AG04450 (cell line): ENCODE results near the gene CCNL2. TPM values are rescaled to one million over a fixed set of nuclear protein-coding genes. Genes with fewer than 3 reads are reported as not detected.

Source experiments
- CTCF ChIA-PET: fragments of 300-600, 350-600 bp; formaldehyde crosslinking; extraction: SDS; loops from one replicate; lab custom pipeline; 2022; ENCODE audit warnings: antibody characterized with exemption, inconsistent platforms; lab: Charles Lee
- POLR2A ChIA-PET: fragments of 350-600 bp; formaldehyde crosslinking; extraction: SDS; loops from one replicate; lab custom pipeline; 2021; ENCODE audit warnings: antibody characterized with exemption, inconsistent platforms; lab: Yijun Ruan, JAX
- DNase-seq: peaks from one replicate; pipeline ENCODE4 v3.0.0-alpha.2; 2011; ENCODE audit warnings: low read depth, low spot score
- H3K27ac ChIP-seq: one replicate; pipeline ENCODE4 v1.5.1; 2012; ENCODE audit warnings: low read depth, low read length, control low read depth
- H3K27me3 ChIP-seq: one replicate; pipeline ENCODE4 v1.6.0; 2012; ENCODE audit warnings: low read length; ENCODE audit not compliant: control insufficient read depth, insufficient read depth
- H3K4me3 ChIP-seq: 2 replicates; pipeline ENCODE4 v1.5.1; 2011; ENCODE audit warnings: mild to moderate bottlenecking, low read depth, low read length, control low read depth
- H3K9me3 ChIP-seq: 2 replicates; pipeline ENCODE4 v1.5.1; 2012; ENCODE audit warnings: low read length; ENCODE audit not compliant: control insufficient read depth, insufficient read depth
- CTCF ChIP-seq: IDR thresholded peaks from 2 replicates; pipeline ENCODE4 v1.5.1; 2011; ENCODE audit warnings: low read depth, low read length, control low read depth, inconsistent platforms
- polyA plus RNA-seq: library from polyadenylated mRNA; depleted of rRNA; stranded (reverse); fragments of >200 nt; gene quantifications from 2 replicates; pipeline ENCODE4 v1.2.3, GENCODE V29; 2011

Gene CCNL2
- polyA plus RNA-seq, 1 experiment: 181 TPM

DNA sequence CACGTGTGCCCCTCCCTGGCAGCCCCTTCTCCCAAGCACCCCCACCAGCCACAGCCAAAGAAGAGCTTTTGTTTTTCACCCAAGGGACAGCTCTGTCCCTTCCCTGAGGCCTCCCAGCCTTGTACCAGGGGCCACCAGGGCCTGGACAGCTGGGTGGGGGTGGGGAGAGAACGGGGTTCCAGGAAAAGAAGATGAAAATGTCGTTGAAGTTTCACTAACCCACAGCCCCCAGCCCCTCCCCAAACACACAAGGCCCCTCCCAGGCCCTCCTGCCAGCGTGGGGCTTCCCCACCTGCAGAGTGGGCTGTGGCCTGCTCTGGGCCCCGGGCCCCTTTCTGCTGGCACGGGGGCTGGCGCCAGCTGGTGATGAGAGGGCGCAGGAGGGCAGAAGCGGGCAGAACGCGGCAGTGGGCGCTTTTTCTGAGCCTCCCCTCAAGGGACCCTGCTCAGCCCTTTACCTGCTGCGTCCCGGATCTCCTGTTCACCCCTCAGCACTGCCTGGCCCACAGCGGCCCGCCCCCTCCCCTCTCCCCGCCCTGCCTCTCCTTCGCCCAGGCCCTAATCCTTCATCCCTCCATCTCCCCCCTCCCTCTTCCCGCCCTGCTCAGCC, 27.5 kb upstream of the CCNL2 start:
- Histone ChIP-seq H3K9me3 (peaks cover 3% of the 10 kb centered on the region; the same call in 1 of the 2 replicates), H3K4me3 (no peak overlapping the region), H3K27me3 (no peaks in the 10 kb centered on the region), H3K27ac (no peak overlapping the region)
- POLR2A ChIA-PET: no interaction called here
- no peak for TF ChIP-seq CTCF
- no peak for DNase-seq
- CTCF ChIA-PET: no interaction called here

DNA sequence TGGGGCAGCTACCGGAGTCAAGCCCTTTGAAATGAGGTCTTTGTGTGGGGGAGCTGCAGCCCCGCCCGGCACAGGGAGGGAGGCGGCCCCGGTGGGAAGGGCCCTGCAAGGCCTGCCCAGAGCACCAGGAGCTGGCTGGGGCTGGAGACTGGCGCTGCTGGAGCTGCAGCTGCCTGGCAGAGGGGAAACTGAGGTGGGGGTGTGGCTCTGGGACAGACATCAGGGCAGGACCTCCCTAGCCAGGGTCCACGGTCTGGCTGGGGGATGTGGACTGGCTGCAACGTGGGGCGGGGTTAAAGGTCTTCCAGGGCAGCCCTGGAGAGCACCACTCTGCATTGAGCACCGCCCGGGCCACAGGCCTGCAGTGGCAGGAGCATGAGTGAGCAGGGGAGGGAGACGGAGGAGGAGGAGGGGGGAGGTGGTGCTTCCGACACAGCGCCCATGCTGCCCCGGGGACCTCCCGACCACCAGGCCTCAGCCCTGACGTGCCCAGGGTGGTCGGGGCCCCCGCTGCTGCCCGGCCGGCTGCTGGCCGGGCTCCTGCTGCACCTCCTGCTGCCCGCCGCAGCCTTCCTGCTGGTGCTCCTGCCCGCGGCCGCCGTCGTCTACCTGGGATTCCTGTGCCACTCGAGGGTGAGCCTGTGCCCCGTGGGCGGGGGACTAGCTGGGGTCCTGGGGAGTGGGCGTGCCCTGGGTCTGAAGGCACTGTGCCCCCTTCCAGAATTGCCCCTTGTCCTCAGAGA, 26.8 kb upstream of the CCNL2 start:
- no peak for TF ChIP-seq CTCF
- ChIA-PET POLR2A (no interaction called here), CTCF (no interaction called here)
- H3K27ac ChIP-seq: no peak overlapping the region
- peaks cover 3% of the 10 kb centered on the region; the same call in 1 of the 2 replicates for H3K9me3 ChIP-seq
- H3K4me3 ChIP-seq: no peak overlapping the region
- no peaks in the 10 kb centered on the region for H3K27me3 ChIP-seq
- no peak for DNase-seq

GRCh38 chr1:1425426-1425752, 26.3 kb upstream of the CCNL2 start:
- CTCF ChIA-PET: interaction anchor here (1.5 kb wide), 1 partner anchor 16 kb away, joined by 5 read pairs; no protein-coding TSS in a partner anchor
- TF ChIP-seq CTCF: no peak
- no peak overlapping the region for H3K27ac ChIP-seq
- no peak for DNase-seq
- H3K9me3 ChIP-seq: peaks cover 3% of the 10 kb centered on the region; the same call in 1 of the 2 replicates
- POLR2A ChIA-PET: no interaction called here
- H3K27me3 ChIP-seq: no peaks in the 10 kb centered on the region
- no peak overlapping the region for H3K4me3 ChIP-seq

- Histone ChIP-seq H3K9me3 (peaks cover 3% of the 10 kb centered on the region; the same call in 1 of the 2 replicates), H3K27ac (no peak overlapping the region), H3K27me3 (no peaks in the 10 kb centered on the region), H3K4me3 (no peak overlapping the region)
- no peak for TF ChIP-seq CTCF
- CTCF ChIA-PET: interaction anchor here (1.5 kb wide), 1 partner anchor 16 kb away, joined by 5 read pairs; no protein-coding TSS in a partner anchor
- POLR2A ChIA-PET: no interaction called here
- no peak for DNase-seq
Observed at GRCh38 chr1:1424707-1425106, 25.6 kb upstream of the CCNL2 start.

- POLR2A ChIA-PET: no interaction called here
- TF ChIP-seq CTCF: no peak
- no peak overlapping the region for H3K4me3 ChIP-seq
Observed at GRCh38 chr1:1423245-1423597, 24.1 kb upstream of the CCNL2 start.

More at GRCh38 chr1:1423245-1423597, 24.1 kb upstream of the CCNL2 start:
- CTCF ChIA-PET: no interaction called here
- no peaks in the 10 kb centered on the region for H3K27me3 ChIP-seq
- no peak for DNase-seq
- no peak overlapping the region for H3K27ac ChIP-seq
- peaks cover 2% of the 10 kb centered on the region; the same call in 1 of the 2 replicates for H3K9me3 ChIP-seq
